SK-N-SH (cell line): ENCODE data around the gene LEMD1. TPM values are rescaled to one million over a fixed set of nuclear protein-coding genes. Genes with fewer than 3 reads are reported as not detected.

Experiments used
- CTCF ChIA-PET: fragments of 300-600, 350-600 bp; formaldehyde crosslinking; extraction: SDS; loops from one replicate; lab custom pipeline; 2021; lab: Yijun Ruan, JAX
- POLR2A ChIA-PET: fragments of 350-600 bp; sonication (Branson Sonifier 250); formaldehyde crosslinking; extraction: SDS; loops from one replicate; lab custom pipeline; 2020; ENCODE audit warnings: antibody characterized with exemption, inconsistent platforms; lab: Yijun Ruan, JAX
- DNase-seq: peaks from one replicate; pipeline ENCODE4 v3.0.0; 2012
- H2AFZ ChIP-seq: fragments of 200-600 bp; sonication (generic); 2 replicates; pipeline ENCODE4 v1.8.1; 2016; ENCODE audit warnings: antibody characterized with exemption, mild to moderate bottlenecking, low read depth
- H3F3A ChIP-seq: fragments of 200-600 bp; sonication (generic); replicated peaks from 2 replicates; pipeline ENCODE3; 2016; ENCODE audit warnings: antibody characterized with exemption, mild to moderate bottlenecking; ENCODE audit not compliant: insufficient read depth
- H3K27ac ChIP-seq, 2 experiments: fragments of 200-500 bp in 1 of 2; fragments of 200-600 bp in 1 of 2; sonication (Bioruptor generic) in 1 of 2; sonication (generic), shearing (Covaris generic) in 1 of 2; 2 replicates each; pipeline versions ENCODE4 v1.5.1 to v1.6.1; 2014 to 2016; ENCODE audit warnings: low read depth in 2 of 2, inconsistent platforms in 1 of 2, low read length in 1 of 2, mild to moderate bottlenecking in 1 of 2, mixed read lengths in 1 of 2
- H3K27me3 ChIP-seq: fragments of 200-600 bp; sonication (generic), shearing (Covaris generic); 2 replicates; pipeline ENCODE4 v1.6.1; 2016; ENCODE audit warnings: mixed run types; ENCODE audit not compliant: insufficient read depth
- H3K36me3 ChIP-seq, 2 experiments: fragments of 200-500 bp in 1 of 2; fragments of 200-600 bp in 1 of 2; sonication (Bioruptor generic) in 1 of 2; sonication (generic) in 1 of 2; replicated peaks in 1 of 2; 2 replicates each; pipeline versions ENCODE3 to v1.5.1; 2014 to 2016; ENCODE audit warnings: low read length in 1 of 2, mild to moderate bottlenecking in 1 of 2; ENCODE audit not compliant: insufficient read depth in 2 of 2, control insufficient read depth in 1 of 2
- H3K4me1 ChIP-seq, 2 experiments: fragments of 200-500 bp in 1 of 2; fragments of 200-600 bp in 1 of 2; sonication (Bioruptor generic) in 1 of 2; sonication (generic), shearing (Covaris generic) in 1 of 2; 2 replicates each; pipeline versions ENCODE4 v1.5.1 to v1.6.1; 2014 to 2016; ENCODE audit warnings: low read depth in 1 of 2, low read length in 1 of 2, mixed run types in 1 of 2; ENCODE audit not compliant: insufficient read depth in 2 of 2, control insufficient read depth in 1 of 2
- H3K4me2 ChIP-seq: fragments of 200-600 bp; sonication (generic), shearing (Covaris generic); 2 replicates; pipeline ENCODE4 v1.6.1; 2017; ENCODE audit warnings: mixed run types
- H3K4me3 ChIP-seq, 2 experiments: fragments of 200-500 bp in 1 of 2; fragments of 200-600 bp in 1 of 2; sonication (Bioruptor generic) in 1 of 2; sonication (generic), shearing (Covaris generic) in 1 of 2; 2 replicates each; pipeline versions ENCODE4 v1.5.1 to v1.8.1; 2014 to 2016; ENCODE audit warnings: low read depth in 2 of 2, inconsistent platforms in 1 of 2, low read length in 1 of 2, mild to moderate bottlenecking in 1 of 2, mixed read lengths in 1 of 2, moderate library complexity in 1 of 2
- H3K79me2 ChIP-seq: fragments of 200-600 bp; sonication (generic); 2 replicates; pipeline ENCODE4 v1.8.1; 2017; ENCODE audit warnings: mild to moderate bottlenecking; ENCODE audit not compliant: insufficient read depth
- H3K9ac ChIP-seq: fragments of 200-600 bp; sonication (generic); 2 replicates; pipeline ENCODE4 v1.6.1; 2017; ENCODE audit warnings: mixed run types
- H3K9me2 ChIP-seq: fragments of 200-600 bp; sonication (generic); 2 replicates; pipeline ENCODE4 v1.6.1; 2017; ENCODE audit warnings: mixed run types
- H3K9me3 ChIP-seq: fragments of 200-600 bp; sonication (generic); 2 replicates; pipeline ENCODE4 v1.6.1; 2017; ENCODE audit warnings: mixed run types, mild to moderate bottlenecking, moderate library complexity
- H4K20me1 ChIP-seq: fragments of 200-600 bp; sonication (generic); 2 replicates; pipeline ENCODE4 v1.6.1; 2017; ENCODE audit warnings: mild to moderate bottlenecking, mixed run types; ENCODE audit not compliant: insufficient read depth
- CHD2 ChIP-seq: fragments of 150-350 bp; IDR thresholded peaks from 2 replicates; pipeline ENCODE4 v1.6.1; 2018; ENCODE audit warnings: low read length; ENCODE audit not compliant: partially characterized antibody
- FOXJ3 ChIP-seq: sonication (generic); formaldehyde crosslinking; IDR thresholded peaks from 2 replicates; pipeline ENCODE4 v1.5.1; 2020; ENCODE audit warnings: mild to moderate bottlenecking, missing genetic modification reagents
- GABPA ChIP-seq: IDR thresholded peaks from 2 replicates; pipeline ENCODE4 v1.4.0; 2012; ENCODE audit warnings: low read depth, mild to moderate bottlenecking
- JUND ChIP-seq: IDR thresholded peaks from 2 replicates; pipeline ENCODE4 v1.4.0; 2012
- MAX ChIP-seq: IDR thresholded peaks from 2 replicates; pipeline ENCODE4 v1.4.0; 2012; ENCODE audit warnings: low read depth
- MXI1 ChIP-seq: IDR thresholded peaks from 2 replicates; pipeline ENCODE4 v1.6.1; 2012; ENCODE audit warnings: mild to moderate bottlenecking, low read depth, low read length, improper control_type of control experiment
- NFIC ChIP-seq: IDR thresholded peaks from 2 replicates; pipeline ENCODE4 v1.4.0; 2012; ENCODE audit warnings: borderline replicate concordance
- NRF1 ChIP-seq: IDR thresholded peaks from 2 replicates; pipeline ENCODE4 v1.6.1; 2012; ENCODE audit warnings: low read depth, mild to moderate bottlenecking, low read length
- PBX3 ChIP-seq: IDR thresholded peaks from 2 replicates; pipeline ENCODE4; 2012
- REST ChIP-seq: IDR thresholded peaks from 2 replicates; pipeline ENCODE4 v1.6.1; 2012; ENCODE audit warnings: mild to moderate bottlenecking, low read depth, low read length, moderate library complexity
- RXRA ChIP-seq: IDR thresholded peaks from 2 replicates; pipeline ENCODE4 v1.4.0; 2012; ENCODE audit warnings: low read depth, mild to moderate bottlenecking, borderline replicate concordance
- SIN3A ChIP-seq: IDR thresholded peaks from 2 replicates; pipeline ENCODE4 v1.6.1; 2012; ENCODE audit warnings: low read depth, mild to moderate bottlenecking, low read length, moderate library complexity, borderline replicate concordance
- SMC3 ChIP-seq: IDR thresholded peaks from 2 replicates; pipeline ENCODE4 v1.6.1; 2012; ENCODE audit warnings: low read depth, low read length, improper control_type of control experiment
- TAF1 ChIP-seq: IDR thresholded peaks from 2 replicates; pipeline ENCODE4 v1.6.1; 2012; ENCODE audit warnings: low read depth, mild to moderate bottlenecking, low read length, moderate library complexity, borderline replicate concordance
- TEAD4 ChIP-seq: IDR thresholded peaks from 2 replicates; pipeline ENCODE4 v1.4.0; 2012; ENCODE audit warnings: mild to moderate bottlenecking, borderline replicate concordance; ENCODE audit not compliant: insufficient read depth
- YY1 ChIP-seq: IDR thresholded peaks from 2 replicates; pipeline ENCODE4 v1.4.0; 2012; ENCODE audit warnings: low read depth, mild to moderate bottlenecking
- ZBTB33 ChIP-seq: IDR thresholded peaks from 2 replicates; pipeline ENCODE4 v1.4.0; 2012; ENCODE audit warnings: low read depth, borderline replicate concordance
- WGBS: methylation state at CpG from one replicate; pipeline ENCODE4 v1.1.6; 2017; ENCODE audit warnings: low lambda C conversion rate; 5-methylcytosine and 5-hydroxymethylcytosine counted together
- polyA plus RNA-seq, 3 experiments: library from polyadenylated mRNA; depleted of rRNA; stranded (reverse); fragments of >200 nt; gene quantifications; 2 replicates each; pipeline ENCODE4 v1.2.3, GENCODE V29; 2012

Gene LEMD1
- polyA plus RNA-seq, 1 of the 3 experiments (the other 2 are of a cell fraction), result not detected

- no peaks in the 10 kb centered on the region for H3K9me2 ChIP-seq
- H3K4me2 ChIP-seq, result no peak overlapping the region
- no peak overlapping the region for H3K9ac ChIP-seq
- no peaks in the 10 kb centered on the region for H3F3A ChIP-seq
- ChIA-PET POLR2A (no interaction called here), CTCF (interaction anchor here (0.6 to 2.1 kb wide), 5 partner anchors 11 to 765 kb away, joined by 3 to 8 read pairs (median 3); no protein-coding TSS in a partner anchor)
- peaks cover 0 to 3% of the 10 kb centered on the region in 2 experiments; a peak in 1 of 4 replicates for H3K4me1 ChIP-seq
- no peaks in the 10 kb centered on the region for H3K79me2 ChIP-seq
- WGBS, result 81% methylated on average over 5 of the region's 5 CpGs
- no peaks in the 10 kb centered on the region for H3K9me3 ChIP-seq
- no peaks in the 10 kb centered on the region for H4K20me1 ChIP-seq
- peaks cover 45% of the 10 kb centered on the region; the same call in 1 of the 2 replicates for H3K27me3 ChIP-seq
- H3K36me3 ChIP-seq, result no peaks in the 10 kb centered on the region
- H3K4me3 ChIP-seq, result no peak overlapping the region
- DNase-seq, result no peak
- TF ChIP-seq TEAD4 (no peak), TAF1 (no peak), NRF1 (no peak), SMC3 (no peak), REST (no peak), RXRA (no peak), PBX3 (no peak), SIN3A (no peak), MAX (no peak), CHD2 (no peak), FOXJ3 (CRISPR knock-in tag) (no peak), NFIC (no peak), MXI1 (no peak), GABPA (no peak), YY1 (no peak), JUND (no peak), ZBTB33 (no peak)
- TF ChIP-seq, all 33 proteins: peak for 0
- H3K27ac ChIP-seq, result no peak overlapping the region
- H2AFZ ChIP-seq, result no peak overlapping the region
Measured at GRCh38 chr1:205436776-205437410, 15.0 kb upstream of the LEMD1 start.
